CD4-positive, alpha-beta T cell treated with Interleukin-6 for 4 hours (primary cell): Measurements from ENCODE around the gene MAGEE1.

Experiments
- DNase-seq: peaks from one replicate; pipeline ENCODE4 v3.0.0-alpha.2; 2020; ENCODE audit warnings: mixed read lengths

The MAGEE1 gene, protein sequence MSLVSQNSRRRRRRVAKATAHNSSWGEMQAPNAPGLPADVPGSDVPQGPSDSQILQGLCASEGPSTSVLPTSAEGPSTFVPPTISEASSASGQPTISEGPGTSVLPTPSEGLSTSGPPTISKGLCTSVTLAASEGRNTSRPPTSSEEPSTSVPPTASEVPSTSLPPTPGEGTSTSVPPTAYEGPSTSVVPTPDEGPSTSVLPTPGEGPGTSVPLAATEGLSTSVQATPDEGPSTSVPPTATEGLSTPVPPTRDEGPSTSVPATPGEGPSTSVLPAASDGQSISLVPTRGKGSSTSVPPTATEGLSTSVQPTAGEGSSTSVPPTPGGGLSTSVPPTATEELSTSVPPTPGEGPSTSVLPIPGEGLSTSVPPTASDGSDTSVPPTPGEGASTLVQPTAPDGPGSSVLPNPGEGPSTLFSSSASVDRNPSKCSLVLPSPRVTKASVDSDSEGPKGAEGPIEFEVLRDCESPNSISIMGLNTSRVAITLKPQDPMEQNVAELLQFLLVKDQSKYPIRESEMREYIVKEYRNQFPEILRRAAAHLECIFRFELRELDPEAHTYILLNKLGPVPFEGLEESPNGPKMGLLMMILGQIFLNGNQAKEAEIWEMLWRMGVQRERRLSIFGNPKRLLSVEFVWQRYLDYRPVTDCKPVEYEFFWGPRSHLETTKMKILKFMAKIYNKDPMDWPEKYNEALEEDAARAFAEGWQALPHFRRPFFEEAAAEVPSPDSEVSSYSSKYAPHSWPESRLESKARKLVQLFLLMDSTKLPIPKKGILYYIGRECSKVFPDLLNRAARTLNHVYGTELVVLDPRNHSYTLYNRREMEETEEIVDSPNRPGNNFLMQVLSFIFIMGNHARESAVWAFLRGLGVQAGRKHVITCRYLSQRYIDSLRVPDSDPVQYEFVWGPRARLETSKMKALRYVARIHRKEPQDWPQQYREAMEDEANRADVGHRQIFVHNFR

DNA sequence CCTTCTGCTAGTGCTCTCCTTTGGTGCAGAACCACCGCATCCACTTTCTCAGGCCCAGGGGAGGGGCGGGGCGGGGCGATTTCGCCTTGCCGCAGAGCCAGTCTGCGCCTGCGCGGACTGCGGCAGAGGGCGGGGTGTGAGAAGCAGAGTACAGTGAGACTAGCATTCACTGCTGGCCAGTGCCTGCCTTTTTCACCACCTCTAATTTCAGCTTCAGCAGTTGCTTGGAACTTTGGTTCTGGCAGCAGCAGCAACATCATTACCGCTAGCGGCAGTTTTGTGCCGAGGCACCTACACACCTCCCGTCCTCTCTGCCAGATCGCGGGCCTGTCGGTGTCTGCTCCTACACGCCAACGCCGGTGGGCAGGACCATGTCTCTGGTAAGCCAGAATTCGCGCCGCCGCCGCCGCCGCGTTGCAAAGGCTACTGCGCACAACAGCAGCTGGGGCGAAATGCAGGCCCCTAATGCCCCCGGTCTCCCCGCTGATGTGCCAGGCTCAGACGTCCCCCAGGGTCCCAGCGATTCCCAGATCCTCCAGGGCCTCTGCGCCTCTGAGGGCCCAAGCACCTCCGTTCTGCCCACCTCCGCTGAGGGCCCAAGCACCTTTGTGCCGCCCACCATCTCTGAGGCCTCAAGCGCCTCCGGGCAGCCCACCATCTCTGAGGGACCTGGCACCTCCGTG lies at the start of gene MAGEE1:
Gene MAGEE1 (plus strand): TSS at position 151 of the 683 bp plus-strand sequence. CDS start 221 bp downstream, at position 372.
- DNase-seq: peak; percentile 87

DNA sequence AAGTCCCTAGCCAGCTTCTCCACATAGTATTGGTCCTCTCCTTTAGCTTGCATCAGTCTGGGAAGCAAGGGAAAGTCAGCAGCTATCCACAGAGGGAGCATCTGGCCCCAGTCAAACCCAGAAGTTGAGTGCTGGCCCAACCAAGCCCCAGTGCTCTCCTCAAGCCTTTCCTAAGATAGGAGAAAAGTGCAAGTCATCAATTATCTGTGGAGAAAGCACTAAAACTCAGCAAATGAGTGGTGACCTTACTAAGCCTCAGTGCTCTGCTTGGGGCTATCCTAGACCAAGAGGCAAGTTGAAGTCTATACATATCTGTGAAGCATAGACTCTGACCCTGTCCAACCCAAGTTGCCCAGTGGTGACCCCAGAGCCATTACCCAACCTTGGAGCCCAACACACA lies 28.5 kb upstream of the MAGEE1 start:
- no peak for DNase-seq

DNA sequence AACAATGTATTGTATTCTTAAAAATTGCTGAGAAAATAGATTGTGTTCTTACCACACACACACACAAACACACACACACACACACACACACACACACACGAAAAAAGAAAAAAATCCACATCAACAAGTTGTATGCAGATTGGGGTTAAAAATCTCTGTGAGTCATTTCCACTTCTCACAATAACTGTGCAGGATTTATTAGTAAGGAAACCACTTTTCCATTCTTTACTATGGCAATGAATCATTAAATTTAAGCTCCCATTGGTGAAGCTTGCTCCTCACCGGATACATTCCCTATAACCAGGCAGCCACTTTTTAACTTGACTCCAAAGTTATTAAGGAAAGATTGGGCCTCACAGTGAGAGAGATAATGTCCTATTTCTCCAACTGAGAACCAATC lies 19.7 kb upstream of the MAGEE1 start:
- no peak for DNase-seq

DNA sequence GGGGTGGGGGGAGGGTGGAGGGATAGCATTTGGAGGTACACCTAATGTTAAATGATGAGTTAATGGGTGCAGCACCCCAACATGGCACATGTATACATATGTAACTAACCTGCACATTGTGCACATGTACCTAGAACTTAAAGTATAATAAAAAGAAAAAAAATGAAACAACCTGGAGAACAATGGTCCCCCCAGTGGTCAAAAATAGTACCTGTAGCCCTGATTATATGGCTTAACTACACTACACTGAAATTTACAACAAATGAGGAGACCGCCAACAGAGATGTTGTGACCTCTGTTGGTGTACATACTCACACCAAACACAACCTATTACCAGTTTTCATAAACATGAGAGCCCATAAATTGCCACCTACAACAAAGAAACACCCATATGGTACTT lies 7.3 kb upstream of the MAGEE1 start:
- no peak for DNase-seq

DNA sequence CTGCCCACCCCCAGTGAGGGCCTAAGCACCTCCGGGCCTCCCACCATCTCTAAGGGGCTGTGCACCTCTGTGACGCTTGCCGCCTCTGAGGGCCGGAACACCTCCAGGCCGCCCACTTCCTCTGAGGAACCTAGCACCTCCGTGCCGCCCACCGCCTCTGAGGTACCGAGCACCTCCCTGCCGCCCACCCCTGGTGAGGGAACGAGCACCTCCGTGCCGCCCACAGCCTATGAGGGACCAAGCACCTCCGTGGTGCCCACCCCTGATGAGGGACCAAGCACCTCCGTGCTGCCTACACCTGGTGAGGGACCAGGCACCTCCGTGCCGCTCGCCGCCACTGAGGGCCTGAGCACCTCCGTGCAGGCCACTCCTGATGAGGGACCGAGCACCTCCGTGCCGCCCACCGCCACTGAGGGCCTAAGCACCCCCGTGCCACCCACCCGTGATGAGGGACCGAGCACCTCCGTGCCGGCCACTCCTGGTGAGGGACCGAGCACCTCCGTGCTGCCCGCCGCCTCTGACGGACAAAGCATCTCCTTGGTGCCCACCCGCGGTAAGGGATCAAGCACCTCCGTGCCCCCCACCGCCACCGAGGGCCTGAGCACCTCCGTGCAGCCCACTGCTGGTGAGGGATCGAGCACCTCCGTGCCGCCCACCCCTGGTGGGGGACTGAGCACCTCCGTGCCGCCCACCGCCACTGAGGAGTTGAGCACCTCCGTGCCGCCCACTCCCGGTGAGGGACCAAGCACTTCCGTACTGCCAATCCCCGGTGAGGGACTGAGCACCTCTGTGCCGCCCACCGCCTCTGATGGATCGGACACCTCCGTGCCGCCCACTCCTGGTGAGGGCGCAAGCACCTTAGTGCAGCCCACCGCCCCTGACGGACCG lies 977 bp downstream of the MAGEE1 start:
- peak; percentile 64 for DNase-seq

DNA sequence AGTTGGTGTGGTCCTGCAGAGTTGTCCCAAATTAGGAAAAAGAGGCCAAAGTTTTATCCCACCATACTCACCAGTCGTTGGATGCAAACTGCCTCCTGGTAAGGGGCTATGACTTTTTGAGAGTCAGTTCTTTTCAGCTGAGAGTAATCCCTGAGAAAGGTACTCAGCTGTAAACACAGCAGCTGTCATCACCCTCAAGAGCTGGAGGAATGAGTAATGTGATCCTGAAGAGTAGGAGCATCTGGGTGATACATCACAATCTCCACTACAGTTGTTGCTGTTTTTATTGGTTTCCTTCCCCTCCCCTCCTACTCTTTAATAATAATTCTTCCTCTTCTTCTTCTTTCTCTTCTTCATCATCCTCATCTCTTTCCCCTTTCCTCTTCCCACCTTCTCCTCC lies 5.7 kb downstream of the MAGEE1 start:
- no peak for DNase-seq

DNA sequence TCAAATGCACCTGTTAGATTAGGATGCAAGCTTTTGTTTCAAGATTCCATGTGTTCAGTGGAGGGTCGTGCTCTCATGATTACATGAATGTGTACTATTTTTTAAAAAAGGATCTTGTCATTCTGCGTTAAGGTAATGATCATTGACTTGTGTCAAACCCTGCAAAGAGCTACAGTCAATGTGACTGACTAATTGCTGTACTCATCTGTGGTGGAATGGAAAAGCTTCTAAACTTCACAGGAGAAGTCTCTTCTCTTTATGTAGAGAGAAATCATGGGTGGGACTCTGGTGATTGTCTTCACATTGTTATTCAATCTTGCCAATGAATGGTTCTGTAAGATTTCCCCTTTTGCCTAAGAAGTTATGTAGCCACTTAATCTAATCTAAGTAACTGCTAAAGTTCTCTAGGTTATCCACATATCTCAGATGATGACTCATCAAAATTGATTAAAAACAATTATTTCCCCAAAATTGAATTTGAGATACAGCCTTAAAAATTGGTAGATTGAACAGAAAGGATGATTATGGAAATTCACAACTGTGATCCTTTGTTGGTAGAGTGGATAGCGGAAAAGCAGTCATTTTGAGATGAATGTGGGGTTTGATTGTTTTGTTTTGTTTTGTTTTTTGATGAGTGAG lies 6.7 kb downstream of the MAGEE1 start:
- no peak for DNase-seq

DNA sequence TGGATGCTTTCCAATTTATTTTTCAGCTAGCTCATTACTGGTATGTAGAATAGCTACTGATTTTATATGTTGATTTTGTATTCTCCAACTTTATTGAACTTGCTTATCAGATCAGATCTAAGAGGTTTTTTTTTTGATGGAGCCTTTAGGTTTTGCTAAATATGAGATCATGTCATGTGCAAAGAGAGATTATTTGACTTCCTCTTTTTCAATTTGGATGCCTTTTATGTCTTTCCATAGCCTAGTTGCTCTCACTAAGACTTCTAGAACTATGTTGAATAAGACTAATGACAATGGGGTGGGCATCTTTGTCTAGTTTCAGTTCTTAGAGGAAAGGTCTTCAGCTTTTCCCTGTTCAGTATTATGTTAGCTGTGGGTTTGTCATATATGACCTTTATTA lies 11.7 kb downstream of the MAGEE1 start:
- DNase-seq: no peak

DNA sequence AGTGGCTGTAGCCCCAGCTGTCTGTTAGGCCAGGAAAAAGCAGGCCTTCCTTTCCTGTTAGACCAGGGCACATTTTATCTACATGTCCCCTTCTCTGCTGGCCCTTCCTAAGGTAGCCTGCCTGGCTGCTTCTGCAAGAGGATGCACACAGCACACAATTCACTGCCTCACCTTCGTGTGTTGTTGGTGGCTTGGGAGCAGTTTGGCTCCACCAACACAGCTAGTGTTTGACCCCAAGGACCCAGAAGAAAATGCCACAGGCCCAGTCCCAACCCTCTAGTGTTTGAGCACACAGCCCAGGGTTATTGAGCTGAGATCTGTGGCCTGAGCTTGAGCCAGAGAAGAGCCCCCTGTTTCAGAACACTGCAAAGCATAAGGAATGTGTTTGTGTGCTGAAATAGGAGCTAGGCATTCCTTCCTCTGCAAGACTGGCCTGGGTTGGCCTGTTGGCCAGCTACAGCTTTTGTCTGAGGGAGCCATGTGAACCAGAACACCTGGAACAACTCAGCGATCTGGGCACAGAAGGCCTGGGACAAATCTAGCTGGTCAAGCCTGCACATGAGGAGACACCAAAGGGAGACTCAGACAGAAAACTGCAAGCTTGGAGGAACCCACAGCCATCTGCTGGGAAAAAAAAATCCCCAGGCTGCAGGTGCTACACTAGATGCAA lies 26.4 kb downstream of the MAGEE1 start:
- DNase-seq: no peak

DNA sequence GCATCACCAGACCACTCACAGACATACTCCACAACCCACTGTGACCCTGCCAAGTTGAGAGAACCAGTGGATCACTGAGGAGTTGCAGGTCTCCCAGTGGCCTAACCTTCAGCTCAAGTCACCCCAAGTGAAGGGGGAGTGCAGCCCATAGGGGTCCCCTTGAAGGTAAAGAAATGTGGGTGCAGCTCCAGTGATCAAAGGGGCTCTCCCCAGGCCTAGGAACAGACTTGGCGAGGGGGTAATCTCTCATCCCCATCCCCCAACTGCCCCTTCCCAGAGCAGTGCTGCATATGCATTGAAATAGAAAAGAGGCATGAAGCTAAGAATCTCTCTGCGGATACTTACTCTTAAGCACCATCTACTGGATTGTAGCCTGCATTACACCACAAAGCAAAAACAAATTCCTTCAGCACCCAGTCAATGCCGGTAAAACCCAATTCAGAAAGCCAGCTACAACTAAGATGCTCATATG lies 27.0 kb downstream of the MAGEE1 start:
- DNase-seq: no peak

DNA sequence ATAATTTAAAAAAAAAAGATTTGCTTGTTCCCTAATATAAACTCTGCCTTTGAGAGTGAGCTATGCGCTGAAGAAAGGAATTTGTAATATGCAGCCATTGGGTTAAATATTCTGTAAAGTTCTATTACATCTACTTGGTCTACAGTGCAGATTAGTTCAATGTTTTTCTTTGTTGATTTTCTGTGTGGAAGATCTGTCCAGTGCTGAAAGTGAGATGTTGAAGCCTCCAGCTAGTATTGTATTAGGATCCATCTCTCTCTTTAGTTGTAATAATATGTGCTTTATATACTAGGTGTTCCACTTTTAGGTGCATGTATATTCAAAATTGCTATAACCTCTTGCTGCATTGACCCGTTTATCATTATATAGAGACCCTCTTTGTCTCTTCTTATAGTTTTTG lies 49.8 kb downstream of the MAGEE1 start:
- no peak for DNase-seq
